ENCODE results near the gene LGALS3. TPM values are rescaled to one million over a fixed set of nuclear protein-coding genes. Genes with fewer than 3 reads are reported as not detected.

Gene LGALS3
- total and polyA plus RNA-seq, 2 experiments from 2014 or later: 461 to 766 TPM

DNA sequence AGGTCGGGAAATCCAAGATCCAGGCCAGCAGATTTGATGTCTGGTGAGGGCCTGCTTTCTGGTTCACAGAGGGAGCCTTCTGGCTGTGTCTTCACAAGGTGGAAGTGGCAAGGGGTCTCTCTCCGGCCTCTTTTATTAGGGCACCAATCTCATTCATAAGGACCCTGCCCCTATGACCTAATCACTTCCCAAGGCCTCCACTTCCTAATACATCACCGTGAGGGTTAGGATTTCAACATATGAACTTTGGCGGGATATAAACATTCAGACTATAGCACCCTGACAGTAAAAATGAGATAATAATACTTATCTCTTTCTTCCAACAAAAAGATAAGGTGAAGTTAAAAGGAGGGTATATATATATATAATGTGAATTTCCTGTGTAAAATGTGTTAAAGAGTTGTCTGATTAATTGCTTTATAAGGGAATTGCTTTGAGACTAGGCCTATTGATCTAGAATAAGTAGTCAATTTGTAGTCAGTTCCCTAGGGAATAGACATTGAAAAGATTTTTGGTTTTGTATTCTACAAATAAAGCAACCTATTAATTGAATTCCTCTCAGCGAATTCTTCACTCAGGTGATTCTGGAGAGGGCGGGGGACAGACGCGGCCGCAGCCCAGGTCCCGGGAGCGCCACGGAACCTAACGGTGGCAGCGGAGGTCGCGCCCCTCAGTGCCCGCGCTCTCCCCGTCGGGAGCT, 516 bp upstream of the LGALS3 start:
- Histone ChIP-seq H3K79me2 (peaks cover 41% of the 10 kb centered on the region), H4K20me1 (ENCODE audit: insufficient read depth, poor library complexity, severe bottlenecking) (peaks cover 31% of the 10 kb centered on the region), H3K4me3 (peak overlapping the region; percentile 54), H3K9me3 (ENCODE audit: low read depth) (no peaks in the 10 kb centered on the region), H2AFZ (peak overlapping the region; percentile 65), H3K27ac (peak overlapping the region; percentile 93), H3K9me2 (replicated peaks; ENCODE audit: insufficient read depth) (no peaks in the 10 kb centered on the region), H3K27me3 (no peaks in the 10 kb centered on the region), H3K4me1 (ENCODE audit: insufficient read depth) (peaks cover 28% of the 10 kb centered on the region), H3K4me2 (peak overlapping the region; percentile 83), H3K36me3 (replicated peaks; ENCODE audit: insufficient read depth, low read depth) (no peaks in the 10 kb centered on the region)
- TF ChIP-seq, protein P1, sequence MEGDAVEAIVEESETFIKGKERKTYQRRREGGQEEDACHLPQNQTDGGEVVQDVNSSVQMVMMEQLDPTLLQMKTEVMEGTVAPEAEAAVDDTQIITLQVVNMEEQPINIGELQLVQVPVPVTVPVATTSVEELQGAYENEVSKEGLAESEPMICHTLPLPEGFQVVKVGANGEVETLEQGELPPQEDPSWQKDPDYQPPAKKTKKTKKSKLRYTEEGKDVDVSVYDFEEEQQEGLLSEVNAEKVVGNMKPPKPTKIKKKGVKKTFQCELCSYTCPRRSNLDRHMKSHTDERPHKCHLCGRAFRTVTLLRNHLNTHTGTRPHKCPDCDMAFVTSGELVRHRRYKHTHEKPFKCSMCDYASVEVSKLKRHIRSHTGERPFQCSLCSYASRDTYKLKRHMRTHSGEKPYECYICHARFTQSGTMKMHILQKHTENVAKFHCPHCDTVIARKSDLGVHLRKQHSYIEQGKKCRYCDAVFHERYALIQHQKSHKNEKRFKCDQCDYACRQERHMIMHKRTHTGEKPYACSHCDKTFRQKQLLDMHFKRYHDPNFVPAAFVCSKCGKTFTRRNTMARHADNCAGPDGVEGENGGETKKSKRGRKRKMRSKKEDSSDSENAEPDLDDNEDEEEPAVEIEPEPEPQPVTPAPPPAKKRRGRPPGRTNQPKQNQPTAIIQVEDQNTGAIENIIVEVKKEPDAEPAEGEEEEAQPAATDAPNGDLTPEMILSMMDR (IDR thresholded peaks at IDR 0.05; ENCODE audit: poor library complexity): no peak
- TF ChIP-seq EZH2phosphoT487 (IDR thresholded peaks at IDR 0.05; ENCODE audit: low read depth, severe bottlenecking, unreplicated experiment) (no peak), EZH2 (IDR thresholded peaks at IDR 0.05; ENCODE audit: borderline replicate concordance) (no peak)
- WGBS (ENCODE audit: low lambda C conversion rate, missing lambda C conversion rate): 16% methylated on average over 20 of the region's 20 CpGs
- DNase-seq (ENCODE audit: low spot score): peak; percentile 48

DNA sequence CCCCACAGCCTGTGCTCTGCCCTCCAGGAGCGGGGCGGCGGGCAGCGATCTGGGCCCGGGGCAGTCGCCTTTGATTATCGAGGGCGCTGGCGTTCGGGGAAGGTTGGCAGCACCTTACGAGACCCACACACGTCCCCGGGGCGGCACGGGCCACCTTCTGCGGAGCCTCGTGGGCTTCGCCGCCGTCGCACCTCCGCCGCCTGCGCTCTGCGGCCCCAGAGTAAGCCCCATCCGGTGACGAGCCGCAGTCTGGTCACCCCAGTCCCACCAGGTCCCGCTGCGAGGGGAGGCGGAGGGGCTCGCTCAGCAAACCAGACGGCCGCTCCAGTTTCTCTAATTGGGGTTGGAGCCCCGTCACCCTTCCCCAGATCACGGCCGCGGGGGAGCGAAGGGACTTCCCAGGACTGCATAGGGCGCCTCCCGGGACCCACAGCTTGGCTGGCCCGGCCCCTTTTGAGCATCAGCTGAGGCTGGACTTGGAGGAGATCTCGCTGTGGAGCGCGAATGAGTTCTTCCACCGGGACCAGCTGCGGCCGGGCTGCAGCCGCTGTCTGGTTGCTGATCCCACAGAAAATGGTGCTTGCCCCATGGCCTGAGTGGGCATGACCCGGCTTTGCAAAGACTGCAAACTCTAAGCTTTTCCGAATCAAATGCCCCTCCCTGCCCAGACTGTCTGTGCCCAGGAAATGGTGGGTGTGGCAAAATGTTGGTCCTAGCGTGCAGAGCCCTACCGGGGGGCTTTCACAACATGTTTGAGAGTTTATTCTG, 560 bp downstream of the LGALS3 start:
- H2AFZ ChIP-seq: peak overlapping the region; percentile 40
- no peaks in the 10 kb centered on the region for H3K27me3 ChIP-seq
- H3K79me2 ChIP-seq: peaks cover 52% of the 10 kb centered on the region
- peaks cover 42% of the 10 kb centered on the region for H4K20me1 ChIP-seq (ENCODE audit: insufficient read depth, poor library complexity, severe bottlenecking)
- H3K4me1 ChIP-seq (ENCODE audit: insufficient read depth): peaks cover 19% of the 10 kb centered on the region
- no peaks in the 10 kb centered on the region for H3K9me2 ChIP-seq (replicated peaks; ENCODE audit: insufficient read depth)
- under 1% methylated on average over 49 of the region's 53 CpGs for WGBS (ENCODE audit: low lambda C conversion rate, missing lambda C conversion rate)
- TF ChIP-seq EZH2 (IDR thresholded peaks at IDR 0.05; ENCODE audit: borderline replicate concordance) (peak; percentile 40), EZH2phosphoT487 (IDR thresholded peaks at IDR 0.05; ENCODE audit: low read depth, severe bottlenecking, unreplicated experiment) (no peak)
- TF ChIP-seq, protein P1 (IDR thresholded peaks at IDR 0.05; ENCODE audit: poor library complexity): no peak
- H3K36me3 ChIP-seq (replicated peaks; ENCODE audit: insufficient read depth, low read depth): no peaks in the 10 kb centered on the region
- peak overlapping the region; percentile 93 for H3K27ac ChIP-seq
- DNase-seq (ENCODE audit: low spot score): peak; percentile 72
- peak overlapping the region; percentile 61 for H3K4me3 ChIP-seq
- H3K4me2 ChIP-seq: peak overlapping the region; percentile 83
- H3K9me3 ChIP-seq (ENCODE audit: low read depth): no peaks in the 10 kb centered on the region

DNA sequence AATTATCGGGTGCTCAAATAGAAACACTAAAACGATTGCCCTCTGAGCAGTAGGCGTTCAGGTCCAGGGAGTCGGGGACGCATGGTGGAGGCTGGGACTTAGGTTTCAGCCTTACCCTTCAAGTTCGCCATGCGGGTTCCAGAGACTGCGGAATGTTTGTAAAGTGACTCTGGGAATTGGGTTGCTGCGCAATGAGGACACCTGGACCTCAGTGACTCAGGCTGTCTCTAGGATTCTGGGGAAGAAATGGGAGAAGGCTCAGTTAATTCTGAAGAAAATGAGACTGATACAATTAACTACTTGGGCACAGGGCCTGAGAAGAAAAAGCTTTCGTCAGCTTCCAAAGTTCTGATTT, 1.1 kb downstream of the LGALS3 start:
- peaks cover 58% of the 10 kb centered on the region for H3K79me2 ChIP-seq
- DNase-seq (ENCODE audit: low spot score): no peak
- H4K20me1 ChIP-seq (ENCODE audit: insufficient read depth, poor library complexity, severe bottlenecking): peaks cover 47% of the 10 kb centered on the region

More for the DNA sequence above, 1.1 kb downstream of the LGALS3 start:
- TF ChIP-seq EZH2 (IDR thresholded peaks at IDR 0.05; ENCODE audit: borderline replicate concordance) (no peak), EZH2phosphoT487 (IDR thresholded peaks at IDR 0.05; ENCODE audit: low read depth, severe bottlenecking, unreplicated experiment) (no peak)
- TF ChIP-seq, protein P1 (IDR thresholded peaks at IDR 0.05; ENCODE audit: poor library complexity): no peak
- no peaks in the 10 kb centered on the region for H3K36me3 ChIP-seq (replicated peaks; ENCODE audit: insufficient read depth, low read depth)
- peak overlapping the region; percentile 83 for H3K4me2 ChIP-seq
- H3K9me2 ChIP-seq (replicated peaks; ENCODE audit: insufficient read depth): no peaks in the 10 kb centered on the region
- WGBS (ENCODE audit: low lambda C conversion rate, missing lambda C conversion rate): 42% methylated on average over 10 of the region's 10 CpGs
- H3K27me3 ChIP-seq: no peaks in the 10 kb centered on the region
- H3K4me1 ChIP-seq (ENCODE audit: insufficient read depth): peaks cover 14% of the 10 kb centered on the region
- peak overlapping the region; percentile 40 for H2AFZ ChIP-seq
- H3K9me3 ChIP-seq (ENCODE audit: low read depth): no peaks in the 10 kb centered on the region
- peak overlapping the region; percentile 61 for H3K4me3 ChIP-seq
- H3K27ac ChIP-seq: peak overlapping the region; percentile 93
